Natural killer cell (primary cell): ENCODE results near the gene YPEL2. TPM values are rescaled to one million over a fixed set of nuclear protein-coding genes. Genes with fewer than 3 reads are reported as not detected.

Experiments
- ATAC-seq, 3 donors: fragments of 150-1000 bp in 2 of 3; fragments of 200-7000 bp in 1 of 3; cut with Tn5 transposase; 1 replicate in 1 of 3; 2 replicates in 2 of 3; pipeline ENCODE4 v1.10.0; 2021; ENCODE audit warnings: mild to moderate bottlenecking in 2 of 3, moderate library complexity in 2 of 3
- DNase-seq, 2 donors: peaks; one replicate each; pipeline versions ENCODE4 v3.0.0 to v3.0.0-alpha.2; 2013 to 2021; ENCODE audit warnings: mixed read lengths in 1 of 2
- H3K27ac ChIP-seq: one replicate; pipeline ENCODE4 v1.5.1; 2013; ENCODE audit warnings: mild to moderate bottlenecking, low read length
- H3K27me3 ChIP-seq: one replicate; pipeline ENCODE4 v1.6.1; 2013; ENCODE audit warnings: low read length; ENCODE audit not compliant: control insufficient read depth, insufficient read depth
- H3K36me3 ChIP-seq: one replicate; pipeline ENCODE4 v1.6.1; 2013; ENCODE audit warnings: low read length; ENCODE audit not compliant: control insufficient read depth, insufficient read depth
- H3K4me1 ChIP-seq: one replicate; pipeline ENCODE4 v1.6.1; 2013; ENCODE audit warnings: low read length; ENCODE audit not compliant: control insufficient read depth, insufficient read depth
- H3K4me3 ChIP-seq: one replicate; pipeline ENCODE4 v1.5.1; 2013; ENCODE audit warnings: low read length
- H3K9me3 ChIP-seq: one replicate; pipeline ENCODE4 v1.6.1; 2013; ENCODE audit warnings: low read length; ENCODE audit not compliant: control insufficient read depth, insufficient read depth
- H3K27ac Mint-ChIP-seq, 2 donors: one replicate each; pipeline ENCODE4 v1.8.0; 2022; ENCODE audit warnings: mild to moderate bottlenecking in 2 of 2, mixed read lengths in 2 of 2, moderate library complexity in 1 of 2
- H3K27me3 Mint-ChIP-seq, 2 donors: one replicate each; pipeline ENCODE4 v1.8.0; 2022; ENCODE audit warnings: low read depth in 2 of 2, mixed read lengths in 2 of 2
- H3K36me3 Mint-ChIP-seq: one replicate; pipeline ENCODE4 v1.8.0; 2022; ENCODE audit warnings: mixed read lengths
- H3K4me1 Mint-ChIP-seq, 2 donors: one replicate each; pipeline ENCODE4 v1.8.0; 2022; ENCODE audit warnings: mixed read lengths in 2 of 2
- H3K4me3 Mint-ChIP-seq: one replicate; pipeline ENCODE4 v1.8.0; 2022; ENCODE audit warnings: mild to moderate bottlenecking, moderate library complexity, mixed read lengths
- H3K9me3 Mint-ChIP-seq, 2 donors: one replicate each; pipeline ENCODE4 v1.8.0; 2022; ENCODE audit warnings: mixed read lengths in 2 of 2
- WGBS: methylation state at CpG from one replicate; pipeline ENCODE4 v1.1.7; 2013; ENCODE audit warnings: missing lambda C conversion rate; ENCODE audit not compliant: insufficient coverage; 5-methylcytosine and 5-hydroxymethylcytosine counted together
- intact Hi-C: fragments of 100-400 bp; cut with micrococcal nuclease; formaldehyde crosslinking; loops from one replicate; pipeline ENCODE4 v1.14.2; 2022
- total RNA-seq, 4 donors: library from RNA; stranded (reverse); fragments of 120-200 nt in 1 of 4; gene quantifications; one replicate each; pipeline versions ENCODE4 v1.2.3 to v1.2.4, GENCODE V29; 2013 to 2022
- TF ChIP-seq, protein P1 (sequence below): fragments of 200-600 bp; IDR thresholded peaks from one replicate; pipeline ENCODE4 v1.8.0; 2022; ENCODE audit warnings: antibody characterized with exemption

Gene YPEL2
- total RNA-seq, 3 donors from 2014 or later (not counting 1 experiment from before 2014, with no cell fraction given) = 30.5 to 35.6 (median 33.5) TPM

DNA sequence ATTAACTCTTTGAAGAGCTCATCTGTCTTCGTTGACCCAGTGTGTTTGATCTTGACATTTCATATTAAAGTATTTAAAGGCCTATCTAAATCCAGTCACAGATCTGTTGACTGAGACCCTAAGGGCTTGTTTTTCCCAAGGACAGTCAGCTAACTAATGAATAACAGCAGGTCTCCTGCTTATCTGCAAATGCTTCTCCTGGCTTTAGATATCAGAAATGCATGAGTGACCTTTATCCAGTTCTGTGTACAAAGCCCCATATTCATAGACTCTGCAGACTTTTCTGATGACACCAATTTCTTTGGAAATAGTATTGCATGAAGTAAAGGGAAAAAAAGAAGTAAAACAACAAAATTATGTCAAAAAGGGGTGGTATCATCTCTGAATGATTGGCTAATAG, 70.3 kb downstream of the YPEL2 start:
- H3K4me3 Mint-ChIP-seq = no peak overlapping the region
- no peak overlapping the region for H3K27ac ChIP-seq
- H3K4me1 ChIP-seq = no peaks in the 10 kb centered on the region
- peaks cover 2% of the 10 kb centered on the region for H3K36me3 ChIP-seq
- H3K27me3 ChIP-seq = no peaks in the 10 kb centered on the region
- H3K27ac Mint-ChIP-seq = no peak overlapping the region
- no peaks in the 10 kb centered on the region for H3K27me3 Mint-ChIP-seq
- 100% methylated on average over 1 of the region's 1 CpG for WGBS
- H3K4me1 Mint-ChIP-seq = no peaks in the 10 kb centered on the region
- no peaks in the 10 kb centered on the region for H3K9me3 ChIP-seq
- TF ChIP-seq, protein P1, sequence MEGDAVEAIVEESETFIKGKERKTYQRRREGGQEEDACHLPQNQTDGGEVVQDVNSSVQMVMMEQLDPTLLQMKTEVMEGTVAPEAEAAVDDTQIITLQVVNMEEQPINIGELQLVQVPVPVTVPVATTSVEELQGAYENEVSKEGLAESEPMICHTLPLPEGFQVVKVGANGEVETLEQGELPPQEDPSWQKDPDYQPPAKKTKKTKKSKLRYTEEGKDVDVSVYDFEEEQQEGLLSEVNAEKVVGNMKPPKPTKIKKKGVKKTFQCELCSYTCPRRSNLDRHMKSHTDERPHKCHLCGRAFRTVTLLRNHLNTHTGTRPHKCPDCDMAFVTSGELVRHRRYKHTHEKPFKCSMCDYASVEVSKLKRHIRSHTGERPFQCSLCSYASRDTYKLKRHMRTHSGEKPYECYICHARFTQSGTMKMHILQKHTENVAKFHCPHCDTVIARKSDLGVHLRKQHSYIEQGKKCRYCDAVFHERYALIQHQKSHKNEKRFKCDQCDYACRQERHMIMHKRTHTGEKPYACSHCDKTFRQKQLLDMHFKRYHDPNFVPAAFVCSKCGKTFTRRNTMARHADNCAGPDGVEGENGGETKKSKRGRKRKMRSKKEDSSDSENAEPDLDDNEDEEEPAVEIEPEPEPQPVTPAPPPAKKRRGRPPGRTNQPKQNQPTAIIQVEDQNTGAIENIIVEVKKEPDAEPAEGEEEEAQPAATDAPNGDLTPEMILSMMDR = no peak
- H3K9me3 Mint-ChIP-seq = no peaks in the 10 kb centered on the region
- no peak for ATAC-seq
- intact Hi-C loops = no loop called here
- no peak overlapping the region for H3K4me3 ChIP-seq
- H3K36me3 Mint-ChIP-seq = no peaks in the 10 kb centered on the region
- DNase-seq = no peak

DNA sequence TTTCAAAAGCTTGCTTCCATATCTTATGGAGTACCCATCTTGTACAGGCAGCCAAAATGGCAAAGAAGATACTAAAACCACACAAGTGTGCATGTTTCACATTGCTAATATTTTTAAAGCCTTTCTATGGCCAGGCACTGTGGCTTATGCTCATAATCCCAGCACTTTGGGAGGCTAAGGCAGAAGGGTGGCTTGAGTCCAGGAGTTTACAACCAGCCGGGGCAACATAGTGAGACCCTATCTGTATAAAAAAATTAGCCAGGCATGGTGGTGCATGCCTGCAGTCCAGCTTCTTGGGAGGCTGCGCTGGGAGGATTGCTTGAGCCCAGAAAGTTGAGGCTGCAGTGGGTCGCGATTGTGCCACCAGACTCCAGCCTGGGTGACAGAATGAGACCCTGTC, 71.3 kb downstream of the YPEL2 start:
- no peak overlapping the region for H3K27ac Mint-ChIP-seq
- H3K27me3 Mint-ChIP-seq = no peaks in the 10 kb centered on the region
- Histone ChIP-seq H3K36me3 (peaks cover 2% of the 10 kb centered on the region), H3K27ac (no peak overlapping the region), H3K4me3 (no peak overlapping the region), H3K9me3 (no peaks in the 10 kb centered on the region), H3K27me3 (no peaks in the 10 kb centered on the region), H3K4me1 (no peaks in the 10 kb centered on the region)
- TF ChIP-seq, protein P1 = no peak
- DNase-seq = no peak
- no peaks in the 10 kb centered on the region for H3K36me3 Mint-ChIP-seq
- no peak for ATAC-seq
- intact Hi-C loops = no loop called here
- 98% methylated on average over 4 of the region's 4 CpGs for WGBS
- H3K4me3 Mint-ChIP-seq = no peak overlapping the region
- H3K9me3 Mint-ChIP-seq = no peaks in the 10 kb centered on the region
- no peaks in the 10 kb centered on the region for H3K4me1 Mint-ChIP-seq

DNA sequence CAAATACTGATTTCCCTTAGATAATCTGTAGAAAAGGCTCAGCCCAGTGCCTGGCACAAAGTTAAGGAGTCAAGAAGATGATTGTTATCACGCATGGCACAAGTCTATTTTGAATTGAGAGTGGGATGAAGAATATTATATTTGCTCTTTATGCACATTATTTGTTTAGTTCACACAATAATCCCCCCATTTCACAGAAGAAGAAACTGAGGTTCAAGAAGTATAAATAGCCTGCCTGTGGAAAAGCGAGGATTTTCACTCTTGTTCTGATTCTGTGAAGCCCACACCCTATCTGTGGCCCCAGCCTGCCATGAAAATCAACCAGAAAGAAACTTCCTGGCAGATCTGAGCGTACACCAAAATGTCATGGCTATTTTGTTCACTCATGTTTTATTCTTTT, 73.0 kb downstream of the YPEL2 start:
- Histone ChIP-seq H3K36me3 (no peaks in the 10 kb centered on the region), H3K9me3 (no peaks in the 10 kb centered on the region), H3K4me3 (no peak overlapping the region), H3K4me1 (no peaks in the 10 kb centered on the region), H3K27me3 (no peaks in the 10 kb centered on the region), H3K27ac (no peak overlapping the region)
- Mint-ChIP-seq H3K9me3 (no peaks in the 10 kb centered on the region), H3K36me3 (no peaks in the 10 kb centered on the region), H3K27ac (no peak overlapping the region), H3K4me1 (no peaks in the 10 kb centered on the region), H3K4me3 (no peak overlapping the region), H3K27me3 (no peaks in the 10 kb centered on the region)
- intact Hi-C loops = no loop called here
- 84% methylated on average over 3 of the region's 3 CpGs for WGBS
- TF ChIP-seq, protein P1 = no peak
- DNase-seq (no peak), ATAC-seq (no peak)

DNA sequence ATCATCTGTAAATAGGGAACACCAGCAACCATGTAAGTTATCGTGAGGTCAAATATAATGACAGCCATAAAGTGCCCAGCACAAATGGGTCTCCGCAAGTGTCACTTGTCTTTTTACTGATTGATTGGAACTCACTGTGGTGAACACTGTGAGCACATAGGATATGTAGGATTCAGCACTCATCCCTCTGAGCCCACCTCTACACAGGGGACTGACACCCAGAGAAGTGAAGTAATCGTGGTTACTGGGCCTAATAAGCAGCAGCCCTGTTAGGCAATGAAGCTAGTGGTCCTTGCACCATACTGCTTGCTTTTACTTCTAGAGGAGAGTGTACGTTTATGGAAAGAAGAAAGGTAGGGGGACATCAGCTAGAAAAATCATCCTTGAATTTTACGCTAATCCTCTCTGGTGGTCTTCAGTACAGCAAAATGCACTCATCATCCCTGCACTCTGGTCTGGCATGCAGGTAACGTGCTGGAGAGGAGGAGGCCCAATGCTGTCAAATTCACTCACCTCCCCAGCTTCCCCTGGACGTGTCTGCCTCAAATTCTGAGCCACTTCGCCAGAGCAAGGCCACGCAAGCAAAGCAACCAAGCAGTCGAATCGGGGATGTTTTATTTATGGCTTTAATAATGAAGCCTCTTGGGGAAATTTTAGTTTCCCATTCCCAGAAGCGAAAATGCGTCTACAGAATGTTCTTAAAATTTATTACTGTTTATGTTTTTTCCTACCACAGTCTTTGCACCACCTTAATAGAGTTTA, 74.7 kb downstream of the YPEL2 start:
- no peak overlapping the region for H3K4me3 Mint-ChIP-seq
- no peaks in the 10 kb centered on the region for H3K4me1 Mint-ChIP-seq
- H3K27me3 Mint-ChIP-seq = no peaks in the 10 kb centered on the region
- no peak for DNase-seq
- TF ChIP-seq, protein P1 = no peak
- intact Hi-C loops = no loop called here
- 96% methylated on average over 13 of the region's 13 CpGs for WGBS
- H3K27ac Mint-ChIP-seq = no peak overlapping the region
- H3K27me3 ChIP-seq = no peaks in the 10 kb centered on the region
- H3K4me3 ChIP-seq = no peak overlapping the region
- no peak for ATAC-seq
- peaks cover 5% of the 10 kb centered on the region for H3K9me3 ChIP-seq
- H3K9me3 Mint-ChIP-seq = no peaks in the 10 kb centered on the region
- H3K36me3 ChIP-seq = no peaks in the 10 kb centered on the region
- H3K4me1 ChIP-seq = no peaks in the 10 kb centered on the region
- H3K27ac ChIP-seq = no peak overlapping the region
- H3K36me3 Mint-ChIP-seq = no peaks in the 10 kb centered on the region
